Osteoblast (primary cell): Measurements from ENCODE around the gene MARCHF2. TPM values are rescaled to one million over a fixed set of nuclear protein-coding genes. Genes with fewer than 3 reads are reported as not detected.

Experiments used
- DNase-seq: peaks from one replicate; pipeline ENCODE4 v3.0.0; 2011; ENCODE audit warnings: low spot score, mixed read lengths; ENCODE audit not compliant: insufficient read length; ENCODE audit errors: missing footprints
- H2AFZ ChIP-seq: 2 replicates; pipeline ENCODE4 v1.6.0; 2011; ENCODE audit warnings: mild to moderate bottlenecking, low read length
- H3K27ac ChIP-seq: 2 replicates; pipeline ENCODE4 v1.5.1; 2011; ENCODE audit warnings: mild to moderate bottlenecking, low read depth, low read length, moderate library complexity
- H3K27me3 ChIP-seq: 2 replicates; pipeline ENCODE4 v1.6.0; 2012; ENCODE audit warnings: mild to moderate bottlenecking, control low read depth, inconsistent platforms, low read length, moderate library complexity; ENCODE audit not compliant: insufficient read depth
- H3K36me3 ChIP-seq: 2 replicates; pipeline ENCODE4 v1.5.1; 2011; ENCODE audit warnings: mild to moderate bottlenecking, low read length, control low read depth, moderate library complexity; ENCODE audit not compliant: insufficient read depth
- H3K4me1 ChIP-seq: 2 replicates; pipeline ENCODE4 v1.5.1; 2011; ENCODE audit warnings: mild to moderate bottlenecking, low read length, control low read depth, moderate library complexity; ENCODE audit not compliant: insufficient read depth
- H3K4me2 ChIP-seq: 2 replicates; pipeline ENCODE4 v1.6.0; 2011; ENCODE audit warnings: mild to moderate bottlenecking, low read length; ENCODE audit not compliant: insufficient read depth
- H3K4me3 ChIP-seq: fragments of 200-600 bp; sonication (generic); 3 replicates; pipeline ENCODE4 v1.5.1; 2012; ENCODE audit warnings: mild to moderate bottlenecking, low read length, inconsistent platforms; ENCODE audit not compliant: insufficient read depth
- H3K79me2 ChIP-seq: 2 replicates; pipeline ENCODE4 v1.6.0; 2012; ENCODE audit warnings: mild to moderate bottlenecking, low read length, control low read depth, inconsistent platforms; ENCODE audit not compliant: insufficient read depth
- H3K9me3 ChIP-seq: 2 replicates; pipeline ENCODE4 v1.5.1; 2011; ENCODE audit warnings: low read depth, low read length, control low read depth
- H4K20me1 ChIP-seq: 2 replicates; pipeline ENCODE4 v1.6.0; 2012; ENCODE audit warnings: mild to moderate bottlenecking, low read length, control low read depth; ENCODE audit not compliant: insufficient read depth
- total RNA-seq: library from RNA; depleted of rRNA; stranded (reverse); fragments of >200 nt; gene quantifications from 2 replicates; pipeline ENCODE4 v1.2.3, GENCODE V29; 2012
- TF ChIP-seq, protein P1 (sequence below): IDR thresholded peaks from 2 replicates; pipeline ENCODE4 v1.5.1; 2011; ENCODE audit warnings: mild to moderate bottlenecking, low read depth, low read length, moderate library complexity; ENCODE audit errors: extremely low read depth

The MARCHF2 gene
- total RNA-seq, 1 donor, result 69.8 TPM

DNA sequence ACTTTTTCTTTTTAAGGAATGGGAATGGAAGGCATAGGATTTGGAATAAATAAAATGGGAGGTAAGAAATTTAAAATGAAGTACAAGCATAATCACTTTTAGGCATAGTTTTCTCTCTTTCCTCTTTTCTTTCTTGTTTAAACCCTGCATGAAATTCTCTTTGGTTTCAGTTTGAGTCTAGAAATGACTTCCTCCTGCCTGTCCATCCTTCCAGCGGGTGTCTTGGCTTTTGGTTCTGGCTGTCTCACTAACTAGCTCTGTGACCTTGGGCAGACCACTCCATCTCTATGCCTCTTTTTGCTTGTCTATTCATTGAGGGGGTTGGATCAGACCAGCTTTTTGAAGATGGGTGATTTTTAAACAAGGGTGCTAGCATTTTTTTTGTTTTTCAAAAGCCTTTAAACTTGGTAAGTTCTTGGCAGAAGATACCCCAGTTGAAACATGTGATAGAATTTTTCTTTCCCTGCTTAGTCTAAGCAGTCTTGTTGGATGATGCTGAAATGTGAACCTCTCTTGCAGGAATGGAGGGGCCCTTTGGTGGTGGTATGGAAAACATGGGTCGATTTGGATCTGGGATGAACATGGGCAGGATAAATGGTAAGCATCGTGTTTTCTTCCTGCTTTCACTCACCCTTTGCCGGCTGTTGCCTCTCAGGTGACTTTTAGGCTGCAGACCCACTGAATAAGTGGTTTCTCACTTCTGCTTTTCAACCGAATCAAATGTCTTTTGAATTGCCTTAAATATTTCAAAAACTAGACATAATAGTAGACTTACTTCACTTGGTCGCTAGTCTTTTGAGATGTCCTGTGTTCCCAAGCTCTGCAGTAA, 60.8 kb downstream of the MARCHF2 start:
- no peaks in the 10 kb centered on the region for H3K27me3 ChIP-seq
- TF ChIP-seq, protein P1, sequence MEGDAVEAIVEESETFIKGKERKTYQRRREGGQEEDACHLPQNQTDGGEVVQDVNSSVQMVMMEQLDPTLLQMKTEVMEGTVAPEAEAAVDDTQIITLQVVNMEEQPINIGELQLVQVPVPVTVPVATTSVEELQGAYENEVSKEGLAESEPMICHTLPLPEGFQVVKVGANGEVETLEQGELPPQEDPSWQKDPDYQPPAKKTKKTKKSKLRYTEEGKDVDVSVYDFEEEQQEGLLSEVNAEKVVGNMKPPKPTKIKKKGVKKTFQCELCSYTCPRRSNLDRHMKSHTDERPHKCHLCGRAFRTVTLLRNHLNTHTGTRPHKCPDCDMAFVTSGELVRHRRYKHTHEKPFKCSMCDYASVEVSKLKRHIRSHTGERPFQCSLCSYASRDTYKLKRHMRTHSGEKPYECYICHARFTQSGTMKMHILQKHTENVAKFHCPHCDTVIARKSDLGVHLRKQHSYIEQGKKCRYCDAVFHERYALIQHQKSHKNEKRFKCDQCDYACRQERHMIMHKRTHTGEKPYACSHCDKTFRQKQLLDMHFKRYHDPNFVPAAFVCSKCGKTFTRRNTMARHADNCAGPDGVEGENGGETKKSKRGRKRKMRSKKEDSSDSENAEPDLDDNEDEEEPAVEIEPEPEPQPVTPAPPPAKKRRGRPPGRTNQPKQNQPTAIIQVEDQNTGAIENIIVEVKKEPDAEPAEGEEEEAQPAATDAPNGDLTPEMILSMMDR, result no peak
- H3K4me2 ChIP-seq, result no peak overlapping the region
- no peak for DNase-seq
- peaks cover 79% of the 10 kb centered on the region for H3K79me2 ChIP-seq
- peaks cover 86% of the 10 kb centered on the region for H3K36me3 ChIP-seq
- no peak overlapping the region for H3K27ac ChIP-seq
- H3K9me3 ChIP-seq, result no peaks in the 10 kb centered on the region
- no peak overlapping the region for H2AFZ ChIP-seq
- no peaks in the 10 kb centered on the region for H3K4me1 ChIP-seq
- H4K20me1 ChIP-seq, result peaks cover 38% of the 10 kb centered on the region
- H3K4me3 ChIP-seq, result no peak overlapping the region

DNA sequence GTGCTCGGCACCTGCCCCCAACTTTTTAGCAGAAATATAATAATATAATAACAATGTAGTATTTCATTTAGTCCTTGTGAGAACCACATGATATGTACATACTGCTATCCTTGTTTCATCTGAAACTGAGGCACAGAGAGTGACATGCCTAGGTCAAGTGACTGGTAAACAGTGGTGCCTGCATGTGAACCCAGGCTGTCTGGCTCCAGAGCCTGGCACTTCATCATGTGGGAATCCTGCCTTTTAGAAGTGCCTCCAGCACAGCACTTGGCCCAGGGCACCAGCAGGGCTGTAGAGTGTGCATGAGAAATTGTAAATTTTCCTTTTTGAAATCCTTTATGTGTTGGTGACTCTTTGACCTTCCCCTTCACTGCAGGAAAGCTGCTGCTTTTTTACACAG, 61.9 kb downstream of the MARCHF2 start:
- Histone ChIP-seq H3K36me3 (peaks cover 79% of the 10 kb centered on the region), H3K9me3 (no peaks in the 10 kb centered on the region), H3K79me2 (peaks cover 76% of the 10 kb centered on the region)

DNA sequence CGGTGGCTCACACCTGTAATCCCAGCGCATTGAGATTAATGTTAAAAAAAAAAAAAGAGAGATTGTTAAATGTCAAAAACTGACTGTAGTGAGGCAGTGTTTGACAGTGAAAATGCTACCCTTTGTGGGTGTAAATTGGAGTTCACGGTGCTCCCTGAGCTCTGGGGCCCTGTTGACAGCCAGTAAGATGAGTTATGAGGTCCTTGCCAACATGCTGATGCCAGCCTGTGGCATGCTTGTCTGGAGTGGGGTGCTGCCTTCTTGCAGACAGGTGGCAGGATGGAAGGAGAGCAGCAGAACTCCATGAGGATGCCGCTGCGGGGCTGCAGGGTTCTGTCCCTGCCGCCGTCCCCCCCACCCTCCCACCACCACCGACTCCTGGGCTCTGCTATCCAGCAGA, 63.4 kb downstream of the MARCHF2 start:
- H3K27ac ChIP-seq, result no peak overlapping the region
- peaks cover 41% of the 10 kb centered on the region for H4K20me1 ChIP-seq
- no peak overlapping the region for H2AFZ ChIP-seq
- no peak for DNase-seq
- no peaks in the 10 kb centered on the region for H3K27me3 ChIP-seq
- no peaks in the 10 kb centered on the region for H3K9me3 ChIP-seq
- H3K4me1 ChIP-seq, result no peaks in the 10 kb centered on the region
- TF ChIP-seq, protein P1, result no peak
- H3K36me3 ChIP-seq, result peaks cover 68% of the 10 kb centered on the region
- peaks cover 79% of the 10 kb centered on the region for H3K79me2 ChIP-seq
- no peak overlapping the region for H3K4me3 ChIP-seq
- H3K4me2 ChIP-seq, result no peak overlapping the region

More for the DNA sequence above, 61.9 kb downstream of the MARCHF2 start:
- no peaks in the 10 kb centered on the region for H3K4me1 ChIP-seq
- no peaks in the 10 kb centered on the region for H3K27me3 ChIP-seq
- H3K4me2 ChIP-seq, result no peak overlapping the region
- no peak overlapping the region for H2AFZ ChIP-seq
- H3K4me3 ChIP-seq, result no peak overlapping the region
- DNase-seq, result no peak
- H4K20me1 ChIP-seq, result peaks cover 28% of the 10 kb centered on the region
- TF ChIP-seq, protein P1, result no peak
- H3K27ac ChIP-seq, result no peak overlapping the region

DNA sequence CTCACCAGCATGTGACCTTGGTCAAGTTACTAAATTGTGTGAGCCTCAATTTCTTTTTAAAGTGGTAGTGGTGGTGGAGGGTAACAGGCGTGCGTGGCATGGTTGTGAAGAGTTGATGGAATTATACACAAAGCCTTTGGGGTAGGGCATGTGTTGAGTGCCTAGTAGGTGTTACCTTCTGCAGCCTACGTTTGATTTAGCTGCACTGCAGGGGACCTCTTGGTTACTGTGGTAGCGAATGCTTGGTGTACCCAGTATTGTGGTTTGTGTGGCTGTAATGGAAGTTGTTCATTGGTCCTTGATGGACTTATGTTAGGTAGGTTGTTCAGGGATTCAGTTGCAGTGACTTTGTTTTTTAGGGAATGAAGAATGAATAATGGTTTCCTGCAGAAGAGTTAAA, 64.8 kb downstream of the MARCHF2 start:
- Histone ChIP-seq H3K9me3 (no peaks in the 10 kb centered on the region), H2AFZ (no peak overlapping the region), H3K27ac (no peak overlapping the region), H4K20me1 (peaks cover 47% of the 10 kb centered on the region), H3K4me1 (no peaks in the 10 kb centered on the region), H3K36me3 (peaks cover 65% of the 10 kb centered on the region), H3K4me2 (no peak overlapping the region), H3K4me3 (no peak overlapping the region), H3K79me2 (peaks cover 86% of the 10 kb centered on the region), H3K27me3 (no peaks in the 10 kb centered on the region)
- TF ChIP-seq, protein P1, result no peak
- DNase-seq, result no peak
